Upper lobe of left lung (tissue), 6 donors: ENCODE measurements around the gene CBX7. TPM values are rescaled to one million over a fixed set of nuclear protein-coding genes. Genes with fewer than 3 reads are reported as not detected.
"Not testable (repeated sequence)": the region's sequence is repeated elsewhere in the genome, so short reads cannot be mapped to it uniquely, and the experiment has no call there.

Experiments used
- ATAC-seq, 2 donors: fragments of 200-7000 bp; cut with Tn5 transposase; one replicate each; pipeline ENCODE4 v1.9.1; 2022; ENCODE audit warnings: mild to moderate bottlenecking in 2 of 2, moderate library complexity in 2 of 2; ENCODE audit not compliant: low FRiP score in 2 of 2
- DNase-seq, 2 donors: peaks; one replicate each; pipeline ENCODE4 v3.0.0-alpha.2; 2019 to 2020
- H3K27ac ChIP-seq, 4 donors: fragments of 200-600 bp; sonication (generic); one replicate each; pipeline ENCODE4 v1.5.1; 2016 to 2019
- H3K27me3 ChIP-seq, 4 donors: fragments of 200-600 bp; sonication (generic); one replicate each; pipeline ENCODE4 v1.5.1; 2017 to 2019
- H3K36me3 ChIP-seq, 4 donors: fragments of 200-600 bp; sonication (generic); one replicate each; pipeline ENCODE4 v1.5.1; 2016 to 2019
- H3K4me1 ChIP-seq, 4 donors: fragments of 200-600 bp; sonication (generic); one replicate each; pipeline ENCODE4 v1.5.1; 2018 to 2019
- H3K4me3 ChIP-seq, 4 donors: fragments of 200-600 bp; sonication (generic); one replicate each; pipeline ENCODE4 v1.5.1; 2017 to 2019; ENCODE audit warnings: mild to moderate bottlenecking in 2 of 4, moderate library complexity in 1 of 4
- H3K9me3 ChIP-seq, 4 donors: fragments of 200-600 bp; sonication (generic); one replicate each; pipeline ENCODE4 v1.5.1; 2018 to 2019
- EP300 ChIP-seq, 4 donors: sonication (generic); formaldehyde crosslinking; IDR thresholded peaks; one replicate each; pipeline ENCODE4 v1.5.1; 2017; ENCODE audit warnings: antibody characterized with exemption in 4 of 4, control low read depth in 2 of 4
- POLR2A ChIP-seq, 4 donors: fragments of 450-650 bp; IDR thresholded peaks; one replicate each; pipeline ENCODE4 v1.5.1; 2016 to 2017; ENCODE audit warnings: antibody characterized with exemption in 4 of 4, mild to moderate bottlenecking in 2 of 4
- POLR2AphosphoS5 ChIP-seq, 2 donors: sonication (generic); formaldehyde crosslinking; IDR thresholded peaks; one replicate each; pipeline ENCODE4 v1.5.1; 2017; ENCODE audit warnings: antibody characterized with exemption in 2 of 2
- WGBS, 2 donors: methylation state at CpG; one replicate each; pipeline ENCODE4 v1.1.5; 2017 to 2018; 5-methylcytosine and 5-hydroxymethylcytosine counted together
- total RNA-seq, 6 donors: library from RNA; depleted of rRNA in 4 of 6; stranded (reverse); fragments of >200 nt in 4 of 6; gene quantifications; one replicate each; pipeline versions ENCODE4 v1.1.0 to v1.2.1, GENCODE V29; 2016 to 2021
- TF ChIP-seq, protein P1 (sequence below), 6 experiments: fragments of 450-650 bp in 4 of 6; fragments of 200-600 bp in 2 of 6; sonication (generic) in 2 of 6; IDR thresholded peaks; one replicate each; pipeline ENCODE4 v1.5.1; 2016 to 2019; ENCODE audit warnings: antibody characterized with exemption in 6 of 6
- donor health status: DM: no; HTN: no; CAD: no; lungs with moderate emphysema.
- donor health status: DM: no; HTN: yes; CAD: no; lungs with severe emphysema.

Gene CBX7
- total RNA-seq, 6 donors from 2014 or later: 51.5 to 145 (median 60.6) TPM

DNA sequence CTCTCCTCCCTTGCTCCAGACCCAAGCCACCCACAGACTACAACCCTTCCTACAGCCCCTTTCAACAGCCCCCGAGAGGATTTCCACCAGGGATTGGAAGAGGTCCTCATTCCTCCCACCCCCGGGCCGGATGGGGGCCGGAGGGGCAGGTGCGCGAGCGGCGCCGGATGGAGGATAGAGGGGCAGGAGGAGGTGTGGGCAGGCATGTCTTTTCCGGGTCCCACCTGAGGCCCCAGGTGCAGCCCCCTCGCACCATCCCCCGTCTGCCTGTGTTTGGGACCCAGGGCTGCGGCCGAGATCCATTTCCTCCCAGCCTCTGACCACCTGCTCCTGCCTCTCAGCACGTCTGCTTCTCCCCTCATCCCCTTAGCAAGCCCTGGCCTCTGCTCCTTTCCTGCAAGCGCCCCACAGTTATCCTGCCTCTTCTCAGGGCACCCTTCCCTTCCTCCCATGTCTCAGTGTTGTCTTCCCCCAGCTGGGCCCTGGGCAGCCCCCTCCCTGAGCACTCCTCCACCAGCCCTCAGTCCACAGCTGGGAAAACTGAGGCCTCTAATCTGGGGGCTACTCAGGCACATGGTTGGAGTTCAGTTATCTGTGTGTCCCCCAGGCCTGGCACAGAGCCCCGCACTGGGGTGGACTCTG lies 19.3 kb upstream of the CBX7 start:
- TF ChIP-seq, protein P1, sequence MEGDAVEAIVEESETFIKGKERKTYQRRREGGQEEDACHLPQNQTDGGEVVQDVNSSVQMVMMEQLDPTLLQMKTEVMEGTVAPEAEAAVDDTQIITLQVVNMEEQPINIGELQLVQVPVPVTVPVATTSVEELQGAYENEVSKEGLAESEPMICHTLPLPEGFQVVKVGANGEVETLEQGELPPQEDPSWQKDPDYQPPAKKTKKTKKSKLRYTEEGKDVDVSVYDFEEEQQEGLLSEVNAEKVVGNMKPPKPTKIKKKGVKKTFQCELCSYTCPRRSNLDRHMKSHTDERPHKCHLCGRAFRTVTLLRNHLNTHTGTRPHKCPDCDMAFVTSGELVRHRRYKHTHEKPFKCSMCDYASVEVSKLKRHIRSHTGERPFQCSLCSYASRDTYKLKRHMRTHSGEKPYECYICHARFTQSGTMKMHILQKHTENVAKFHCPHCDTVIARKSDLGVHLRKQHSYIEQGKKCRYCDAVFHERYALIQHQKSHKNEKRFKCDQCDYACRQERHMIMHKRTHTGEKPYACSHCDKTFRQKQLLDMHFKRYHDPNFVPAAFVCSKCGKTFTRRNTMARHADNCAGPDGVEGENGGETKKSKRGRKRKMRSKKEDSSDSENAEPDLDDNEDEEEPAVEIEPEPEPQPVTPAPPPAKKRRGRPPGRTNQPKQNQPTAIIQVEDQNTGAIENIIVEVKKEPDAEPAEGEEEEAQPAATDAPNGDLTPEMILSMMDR (IDR thresholded peaks at IDR 0.05): no peak
- TF ChIP-seq POLR2AphosphoS5 (IDR thresholded peaks at IDR 0.05) (no peak), EP300 (IDR thresholded peaks at IDR 0.05) (no peak), POLR2A (IDR thresholded peaks at IDR 0.05) (no peak)
- DNase-seq: peak in 1 of 2 donors; percentile 78
- no peak overlapping the region for H3K4me3 ChIP-seq
- peak overlapping the region in 3 of 4 donors; percentile 4 to 51 (median 33) for H3K27ac ChIP-seq
- ATAC-seq: no peak
- no peaks in the 10 kb centered on the region for H3K27me3 ChIP-seq
- WGBS, 2 donors: 61 to 76% methylated on average over 10 to 16 of the region's 17 CpGs
- H3K36me3 ChIP-seq: no peaks in the 10 kb centered on the region
- no peaks in the 10 kb centered on the region for H3K9me3 ChIP-seq
- peaks cover 52 to 62% (median 55%) of the 10 kb centered on the region in 4 donors for H3K4me1 ChIP-seq

DNA sequence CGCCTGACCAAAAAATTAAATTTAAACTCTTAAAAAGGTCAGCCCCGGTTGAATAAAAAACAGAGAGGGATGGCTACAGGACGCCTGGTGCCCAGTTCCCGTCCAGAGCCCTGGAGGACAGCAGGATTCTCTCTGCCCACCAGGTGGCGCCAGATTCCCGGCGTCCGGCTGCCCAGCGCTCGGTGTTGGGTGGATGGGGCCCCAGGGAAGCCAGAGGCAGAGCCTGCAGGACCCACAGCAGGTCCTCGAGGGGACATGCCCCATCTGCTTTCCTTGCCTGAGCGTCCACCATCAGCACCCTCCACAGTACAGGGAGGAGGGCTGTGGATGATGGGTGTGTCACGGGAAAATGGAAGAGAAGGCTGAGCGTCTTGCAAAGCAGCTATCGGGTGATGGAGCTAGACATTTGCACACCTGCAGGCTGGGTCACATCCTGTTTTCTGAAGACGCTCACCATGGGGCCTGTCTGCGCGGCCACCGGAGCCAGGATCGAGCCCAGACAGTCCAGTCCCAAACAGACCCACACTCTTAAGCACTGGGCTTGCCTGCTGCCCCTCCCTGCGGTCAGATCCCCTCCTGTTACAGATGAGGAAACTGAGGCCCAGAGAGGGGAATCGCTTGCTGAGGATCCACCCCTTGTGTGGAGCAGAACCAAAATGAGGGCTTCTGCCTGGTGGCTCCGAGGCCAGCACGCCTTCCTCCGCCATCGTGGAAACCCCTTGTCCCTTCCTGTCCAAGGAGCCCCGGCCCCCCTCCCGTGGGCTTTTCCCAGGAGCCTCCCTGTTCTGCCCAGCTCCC lies 18.5 kb upstream of the CBX7 start:
- Histone ChIP-seq H3K27ac (peak overlapping the region in 3 of 4 donors; percentile 4 to 51 (median 33)), H3K27me3 (no peaks in the 10 kb centered on the region), H3K4me3 (peak overlapping the region in 1 of 4 donors; percentile 13), H3K9me3 (no peaks in the 10 kb centered on the region), H3K36me3 (no peaks in the 10 kb centered on the region), H3K4me1 (peaks cover 45 to 55% (median 48%) of the 10 kb centered on the region in 4 donors)
- 16 to 22% methylated on average over 24 to 27 of the region's 28 CpGs for WGBS, 2 donors
- ATAC-seq (peak; percentile 86 to 92), DNase-seq (peak; percentile 84 to 93)
- no peak for TF ChIP-seq EP300 (IDR thresholded peaks at IDR 0.05)
- TF ChIP-seq, protein P1 (IDR thresholded peaks at IDR 0.05): peak; percentile 94 to 98 (median 96)
- TF ChIP-seq POLR2AphosphoS5 (IDR thresholded peaks at IDR 0.05): peak in 1 of 2 donors; percentile 12

DNA sequence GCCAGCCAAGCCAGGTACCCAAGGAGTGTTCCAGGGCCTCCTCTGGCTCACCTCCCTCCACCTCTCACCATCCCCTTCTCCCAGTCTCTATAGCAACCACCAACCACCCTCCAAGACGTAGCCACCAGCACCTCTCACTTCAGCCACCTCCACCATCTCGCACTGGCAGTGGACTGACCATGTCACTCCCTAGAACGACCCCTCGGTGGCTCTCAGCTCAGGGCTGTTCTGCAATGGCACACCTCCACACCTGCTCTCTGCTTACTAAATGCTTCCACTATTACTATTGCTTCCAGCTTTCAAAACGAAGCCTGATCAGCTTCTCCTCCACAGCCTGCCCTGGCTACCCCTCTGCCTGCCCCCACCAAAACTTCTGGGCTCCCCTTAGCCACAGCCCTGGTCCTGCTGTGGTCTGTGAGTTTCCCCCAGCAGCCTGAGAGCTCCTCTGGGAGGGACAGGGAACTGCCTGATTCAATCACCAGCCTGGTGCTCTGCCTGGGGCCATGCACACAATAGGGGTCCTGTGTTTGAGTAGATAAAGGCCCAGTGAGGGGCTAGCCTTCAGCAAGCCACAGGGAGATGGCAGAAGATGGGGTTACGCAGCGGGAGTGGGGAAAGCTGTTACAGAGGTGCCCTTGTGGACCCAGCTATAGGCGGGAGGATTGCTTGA lies 17.5 kb upstream of the CBX7 start:
- ATAC-seq (no peak), DNase-seq (no peak)
- H3K4me1 ChIP-seq: peaks cover 34 to 44% (median 37%) of the 10 kb centered on the region in 4 donors
- 62 to 66% methylated on average over 8 of the region's 8 CpGs for WGBS, 2 donors
- H3K4me3 ChIP-seq: no peak overlapping the region
- H3K36me3 ChIP-seq: no peaks in the 10 kb centered on the region
- H3K27me3 ChIP-seq: no peaks in the 10 kb centered on the region
- TF ChIP-seq POLR2A (IDR thresholded peaks at IDR 0.05): no peak
- TF ChIP-seq EP300 (IDR thresholded peaks at IDR 0.05): no peak
- TF ChIP-seq POLR2AphosphoS5 (IDR thresholded peaks at IDR 0.05): no peak
- TF ChIP-seq, protein P1 (IDR thresholded peaks at IDR 0.05): no peak
- no peaks in the 10 kb centered on the region for H3K9me3 ChIP-seq
- no peak overlapping the region for H3K27ac ChIP-seq

DNA sequence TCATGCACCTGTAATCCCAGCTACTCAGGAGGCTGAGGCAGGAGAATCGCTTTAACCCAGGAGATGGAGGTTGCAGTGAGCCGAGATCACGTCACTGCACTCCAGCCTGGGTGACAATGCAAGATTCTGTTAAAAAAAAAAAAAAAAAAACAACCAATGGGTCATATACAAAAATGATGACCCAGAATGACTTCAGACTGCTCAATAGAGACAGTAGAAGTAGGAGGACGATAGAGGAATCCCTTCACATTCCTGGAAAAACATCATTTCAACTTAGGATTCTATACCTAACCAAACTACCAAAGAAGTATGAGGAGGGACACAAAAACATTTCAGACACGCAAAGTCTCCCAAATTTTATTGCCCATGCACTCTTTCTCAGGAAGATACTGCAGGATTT lies 14.1 kb upstream of the CBX7 start:
- no peak for DNase-seq
- Histone ChIP-seq H3K27ac (no peak overlapping the region), H3K4me3 (no peak overlapping the region), H3K4me1 (peaks cover 9 to 11% (median 10%) of the 10 kb centered on the region in 4 donors), H3K9me3 (no peaks in the 10 kb centered on the region), H3K27me3 (no peaks in the 10 kb centered on the region), H3K36me3 (no peaks in the 10 kb centered on the region)
- no peak for TF ChIP-seq POLR2AphosphoS5 (IDR thresholded peaks at IDR 0.05)
- no peak for TF ChIP-seq POLR2A (IDR thresholded peaks at IDR 0.05)
- TF ChIP-seq, protein P1 (IDR thresholded peaks at IDR 0.05): no peak
- TF ChIP-seq EP300 (IDR thresholded peaks at IDR 0.05): no peak
- 87 to 94% methylated on average over 5 of the region's 5 CpGs for WGBS, 2 donors
- ATAC-seq: no peak

DNA sequence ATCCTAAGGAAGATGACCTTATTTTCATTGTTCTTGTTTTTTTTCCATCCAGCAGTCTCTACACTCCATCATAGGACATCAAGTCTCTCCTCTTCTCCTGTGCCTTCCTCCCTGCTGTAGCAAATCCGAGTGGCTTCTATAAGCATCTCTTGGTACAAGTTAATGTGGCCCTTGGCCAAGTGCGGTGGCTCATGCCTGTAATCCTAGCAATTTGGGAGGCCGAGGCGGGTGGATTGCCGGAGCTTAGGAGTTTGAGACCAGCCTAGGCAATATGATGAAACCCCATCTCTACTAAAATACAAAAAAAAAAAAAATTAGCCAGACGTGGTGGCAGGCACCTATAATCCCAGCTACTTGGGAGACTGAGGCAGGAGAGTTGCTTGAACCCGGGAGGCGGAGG lies 3.6 kb upstream of the CBX7 start:
- H3K9me3 ChIP-seq, H3K27me3 ChIP-seq, ATAC-seq, H3K4me3 ChIP-seq, DNase-seq, H3K36me3 ChIP-seq, H3K27ac ChIP-seq: not testable (repeated sequence)
- peaks cover 11 to 18% (median 15%) of the 10 kb centered on the region in 4 donors for H3K4me1 ChIP-seq
- 92 to 95% methylated on average over 8 of the region's 8 CpGs for WGBS, 2 donors
